ENCODE results near the gene CA10.

GRCh38 chr17:51907041-51907440 is 251.5 kb downstream of the CA10 start:
- TF ChIP-seq TAF1 (IDR thresholded peaks at IDR 0.05; ENCODE audit: borderline replicate concordance, low read depth, low read length) = no peak
- no peak for TF ChIP-seq POLR2A (IDR thresholded peaks at IDR 0.05; ENCODE audit: low read depth, low read length)
